Endodermal cell (in vitro differentiated cells): ENCODE data around the gene IL15RA. TPM values are rescaled to one million over a fixed set of nuclear protein-coding genes. Genes with fewer than 3 reads are reported as not detected.

Experiments used
- DNase-seq: peaks from one replicate; pipeline ENCODE4 v3.0.0-alpha.2; 2017
- H3K27ac ChIP-seq: 2 replicates; pipeline ENCODE4 v1.5.1; 2013; ENCODE audit warnings: mild to moderate bottlenecking, low read depth, low read length, moderate library complexity
- H3K27me3 ChIP-seq: 2 replicates; pipeline ENCODE4 v1.6.1; 2013; ENCODE audit warnings: mild to moderate bottlenecking, low read length, moderate library complexity; ENCODE audit not compliant: insufficient read depth, control insufficient read depth, poor library complexity, severe bottlenecking
- H3K36me3 ChIP-seq: 2 replicates; pipeline ENCODE4 v1.7.0; 2013; ENCODE audit warnings: mild to moderate bottlenecking, low read length, moderate library complexity; ENCODE audit not compliant: control insufficient read depth, insufficient read depth
- H3K4me1 ChIP-seq: one replicate; pipeline ENCODE4 v1.7.0; 2013; ENCODE audit warnings: low read length; ENCODE audit not compliant: control insufficient read depth, insufficient read depth
- H3K4me3 ChIP-seq: 2 replicates; pipeline ENCODE4 v1.5.1; 2013; ENCODE audit warnings: mild to moderate bottlenecking, low read length, moderate library complexity
- H3K9ac ChIP-seq: 2 replicates; pipeline ENCODE4 v1.6.1; 2013; ENCODE audit warnings: mild to moderate bottlenecking, low read length, moderate library complexity; ENCODE audit not compliant: poor library complexity, severe bottlenecking; ENCODE audit errors: extremely low read depth
- H3K9me3 ChIP-seq: 2 replicates; pipeline ENCODE4 v1.6.1; 2013; ENCODE audit warnings: mild to moderate bottlenecking, low read length, moderate library complexity; ENCODE audit not compliant: control insufficient read depth
- H3K27ac Mint-ChIP-seq: 2 replicates; pipeline ENCODE4 v1.8.0; 2020; ENCODE audit warnings: mixed read lengths
- H3K27me3 Mint-ChIP-seq: 2 replicates; pipeline ENCODE4 v1.8.0; 2021; ENCODE audit warnings: mild to moderate bottlenecking, mixed read lengths; ENCODE audit not compliant: insufficient read depth
- H3K36me3 Mint-ChIP-seq: 2 replicates; pipeline ENCODE4 v1.8.0; 2020; ENCODE audit warnings: low read depth, mixed read lengths
- H3K4me1 Mint-ChIP-seq: 2 replicates; pipeline ENCODE4 v1.8.0; 2020; ENCODE audit warnings: mixed read lengths
- H3K4me3 Mint-ChIP-seq: 2 replicates; pipeline ENCODE4 v1.8.0; 2020; ENCODE audit warnings: mild to moderate bottlenecking, moderate library complexity, mixed read lengths
- H3K9me3 Mint-ChIP-seq: 2 replicates; pipeline ENCODE4 v1.8.0; 2020; ENCODE audit warnings: mild to moderate bottlenecking, mixed read lengths
- CTCF ChIP-seq: fragments of 200-600 bp; sonication (generic); conservative IDR thresholded peaks from 2 replicates; pipeline ENCODE4 v1.5.0; 2021; ENCODE audit warnings: antibody characterized with exemption, mild to moderate bottlenecking
- WGBS, 2 experiments: methylation state at CpG; one replicate each; pipeline versions ENCODE4 v1.1.5 to v1.1.7; 2013; ENCODE audit warnings: missing lambda C conversion rate in 2 of 2, mixed read lengths in 1 of 2; ENCODE audit not compliant: insufficient coverage in 1 of 2, insufficient read length in 1 of 2; 5-methylcytosine and 5-hydroxymethylcytosine counted together
- total RNA-seq, 2 donors: library from RNA; stranded (reverse); fragmentation: NEBNext Ultra II Directional in 1 of 2; extraction: Animal tissue kit (Norgen Biotek cat#: 25700) in 1 of 2; gene quantifications; 2 replicates in 1 of 2; 3 replicates in 1 of 2; pipeline ENCODE4 v1.2.1, GENCODE V29; 2021

The IL15RA gene
- total RNA-seq, 2 donors from 2014 or later = 0.35 to 0.37 TPM

- Mint-ChIP-seq H3K36me3 (peaks cover 53% of the 10 kb centered on the region), H3K9me3 (no peaks in the 10 kb centered on the region)
Observed at GRCh38 chr10:5937016-5937415, 40.3 kb downstream of the IL15RA start.

GRCh38 chr10:5935628-5936027 is 41.7 kb downstream of the IL15RA start:
- 95 to 98% methylated on average over 10 of the region's 10 CpGs for WGBS, 2 experiments
- no peaks in the 10 kb centered on the region for H3K27me3 ChIP-seq
- H3K4me1 Mint-ChIP-seq = no peaks in the 10 kb centered on the region

More at GRCh38 chr10:5937016-5937415, 40.3 kb downstream of the IL15RA start:
- TF ChIP-seq CTCF = no peak
- Histone ChIP-seq H3K27ac (no peak overlapping the region), H3K9ac (no peak overlapping the region), H3K4me1 (no peaks in the 10 kb centered on the region), H3K9me3 (no peaks in the 10 kb centered on the region), H3K4me3 (no peak overlapping the region), H3K36me3 (peaks cover 52% of the 10 kb centered on the region), H3K27me3 (no peaks in the 10 kb centered on the region)
- WGBS, 2 experiments = 95 to 99% methylated on average over 14 to 18 of the region's 18 CpGs
- no peak overlapping the region for H3K27ac Mint-ChIP-seq
- DNase-seq = no peak
- no peaks in the 10 kb centered on the region for H3K4me1 Mint-ChIP-seq
- H3K4me3 Mint-ChIP-seq = no peak overlapping the region
- H3K27me3 Mint-ChIP-seq = no peaks in the 10 kb centered on the region

GRCh38 chr10:5933909-5934546 is 43.3 kb downstream of the IL15RA start:
- H3K27ac Mint-ChIP-seq = no peak overlapping the region
- WGBS, 2 experiments = 82 to 93% methylated on average over 4 to 14 of the region's 14 CpGs
- Histone ChIP-seq H3K36me3 (peaks cover 81% of the 10 kb centered on the region), H3K4me1 (no peaks in the 10 kb centered on the region), H3K4me3 (no peak overlapping the region), H3K9me3 (no peaks in the 10 kb centered on the region), H3K27ac (no peak overlapping the region), H3K9ac (no peak overlapping the region), H3K27me3 (no peaks in the 10 kb centered on the region)
- no peak for TF ChIP-seq CTCF
- no peaks in the 10 kb centered on the region for H3K4me1 Mint-ChIP-seq
- peaks cover 82% of the 10 kb centered on the region for H3K36me3 Mint-ChIP-seq
- H3K4me3 Mint-ChIP-seq = no peak overlapping the region
- no peak for DNase-seq
- H3K27me3 Mint-ChIP-seq = no peaks in the 10 kb centered on the region
- H3K9me3 Mint-ChIP-seq = no peaks in the 10 kb centered on the region

More at GRCh38 chr10:5935628-5936027, 41.7 kb downstream of the IL15RA start:
- Mint-ChIP-seq H3K4me3 (no peak overlapping the region), H3K27me3 (no peaks in the 10 kb centered on the region), H3K9me3 (no peaks in the 10 kb centered on the region), H3K27ac (no peak overlapping the region), H3K36me3 (peaks cover 66% of the 10 kb centered on the region)
- peaks cover 65% of the 10 kb centered on the region for H3K36me3 ChIP-seq
- DNase-seq = no peak
- H3K27ac ChIP-seq = no peak overlapping the region
- H3K4me3 ChIP-seq = no peak overlapping the region
- no peaks in the 10 kb centered on the region for H3K4me1 ChIP-seq
- TF ChIP-seq CTCF = no peak
- H3K9me3 ChIP-seq = no peaks in the 10 kb centered on the region
- no peak overlapping the region for H3K9ac ChIP-seq
